GM19023 (cell line): ENCODE data around the gene ORM1.

Experiments used
- ATAC-seq: cut with Tn5 transposase; IDR thresholded peaks from one replicate; pipeline ENCODE4 v1.9.1; 2021; ENCODE audit warnings: mild to moderate bottlenecking, moderate library complexity; ENCODE audit not compliant: unreplicated experiment

ORM1 gene

GRCh38 chr9:114375386-114376175 is 52.7 kb downstream of the ORM1 start:
- ATAC-seq, result no peak
